ENCODE measurements around the gene PSMB3.

Gene PSMB3

DNA sequence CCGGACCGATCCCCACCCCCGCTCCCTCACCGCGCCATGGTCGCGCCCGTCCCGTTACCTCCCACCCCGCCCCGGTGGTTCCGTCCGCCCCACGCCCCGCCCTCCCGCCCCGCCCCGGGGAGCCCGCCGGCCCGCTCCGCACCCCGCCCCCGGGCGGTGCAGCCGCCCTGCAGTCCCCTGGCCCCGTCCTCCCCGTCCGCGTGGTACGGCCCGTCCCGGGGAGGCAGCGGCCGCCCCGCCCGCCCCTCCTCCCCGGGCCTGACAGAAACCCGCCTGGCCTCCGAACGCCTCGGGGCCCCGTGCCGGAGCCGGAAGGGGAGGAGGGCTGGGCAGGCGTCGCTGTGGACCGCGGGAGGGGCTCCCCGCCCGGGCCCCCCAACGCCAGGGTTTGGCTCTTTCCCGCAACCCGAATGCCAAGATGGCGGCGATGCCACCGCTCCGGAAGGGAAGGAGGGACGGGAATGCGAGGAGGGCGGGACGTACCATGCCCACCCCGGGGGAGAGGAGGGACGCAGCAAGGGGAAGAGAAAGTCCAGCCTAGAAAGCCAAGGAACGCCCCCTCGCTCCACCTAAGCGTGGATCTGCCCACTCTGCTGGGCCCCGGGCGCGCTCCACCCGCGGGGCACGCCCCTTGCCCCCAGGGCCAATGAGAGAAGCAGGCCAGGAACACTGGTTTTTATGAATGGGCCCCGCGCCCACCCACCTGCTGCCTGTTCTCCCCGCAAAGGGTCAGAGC is 47.1 kb downstream of the PSMB3 start, which contains the start of gene PIP4K2B:
PIP4K2B (minus strand) TSS at position 56 of the 736 bp plus-strand sequence. CDS start 132 bp downstream, outside the sequence.
- Histone ChIP-seq H3K4me1 (ENCODE audit: control insufficient read depth, insufficient read depth, low read length) (peaks cover 17% of the 10 kb centered on the region), H3K4me3 (ENCODE audit: low read depth, low read length) (peak within 1 kb of the TSS; percentile 83), H3K36me3 (ENCODE audit: control insufficient read depth in 2 of 2, insufficient read depth in 1 of 2, low read length in 2 of 2) (peaks cover 40 to 65% of the 10 kb centered on the region in 2 experiments), H3K9me3 (ENCODE audit: control insufficient read depth, insufficient read depth, low read depth, low read length) (no peaks in the 10 kb centered on the region), H3K27ac (ENCODE audit: extremely low read depth, low read depth, low read length) (peak within 1 kb of the TSS; percentile 99)
- CTCF ChIA-PET, result interaction anchor here (0.6 to 1.6 kb wide), 3 partner anchors 38 to 354 kb away, joined by 3 to 5 read pairs (median 3); no protein-coding TSS in a partner anchor
- POLR2A ChIA-PET, result interaction anchor here (0.9 to 1.9 kb wide), 8 partner anchors 11 to 70 kb away, joined by 3 to 8 read pairs (median 4); partner anchors contain the start of genes LASP1 and RPL23
- TF ChIP-seq ZNF19 (tag by site-specific recombination; IDR thresholded peaks at IDR 0.05; ENCODE audit: low read depth), result 0 out of 2 replicates have a peak, but pooled peaks have one; percentile 90
- TF ChIP-seq TRIM28 (IDR thresholded peaks at IDR 0.05; ENCODE audit: borderline replicate concordance, low read length), result 0 out of 2 replicates have a peak, but pooled peaks have one; percentile 40
- TF ChIP-seq SP7 (tag by site-specific recombination; IDR thresholded peaks at IDR 0.05), result peak; percentile 87; the same call in 1 of the 2 replicates
- TF ChIP-seq PRDM2 (tag by site-specific recombination; IDR thresholded peaks at IDR 0.05; ENCODE audit: borderline replicate concordance), result no peak
- peak; percentile 98 for TF ChIP-seq KLF9 (tag by site-specific recombination; IDR thresholded peaks at IDR 0.05; ENCODE audit: low read depth)
- TF ChIP-seq HOXD13 (CRISPR knock-in tag; IDR thresholded peaks at IDR 0.05; ENCODE audit: borderline replicate concordance), result no peak
- peak; percentile 54; the same call in 1 of the 2 replicates for TF ChIP-seq PBX3 (CRISPR knock-in tag; IDR thresholded peaks at IDR 0.05)
- TF ChIP-seq REST (tag by site-specific recombination; IDR thresholded peaks at IDR 0.05), result no peak; the same call in 1 of the 2 replicates
- TF ChIP-seq ZNF488 (tag by site-specific recombination; IDR thresholded peaks at IDR 0.05), result no peak
- peak; percentile 54 for TF ChIP-seq ZSCAN30 (tag by site-specific recombination; IDR thresholded peaks at IDR 0.05)
- no peak for TF ChIP-seq REPIN1 (tag by site-specific recombination; IDR thresholded peaks at IDR 0.05; ENCODE audit: low read depth)
- TF ChIP-seq ZNF768 (tag by site-specific recombination; IDR thresholded peaks at IDR 0.05), result no peak
- TF ChIP-seq ZNF596 (tag by site-specific recombination; IDR thresholded peaks at IDR 0.05), result 0 out of 2 replicates have a peak, but pooled peaks have one; percentile 4
- TF ChIP-seq ZNF146 (tag by site-specific recombination; IDR thresholded peaks at IDR 0.05), result no peak
- TF ChIP-seq ZNF76 (tag by site-specific recombination; IDR thresholded peaks at IDR 0.05; ENCODE audit: borderline replicate concordance, low read depth), result peak; percentile 70
- 0 out of 2 replicates have a peak, but pooled peaks have one; percentile 39 for TF ChIP-seq INSM2 (tag by site-specific recombination; IDR thresholded peaks at IDR 0.05)
- TF ChIP-seq SP3 (tag by site-specific recombination; IDR thresholded peaks at IDR 0.05), result peak; percentile 97
- peak; percentile 98 for TF ChIP-seq IKZF3 (tag by site-specific recombination; IDR thresholded peaks at IDR 0.05)
- peak; percentile 97 for TF ChIP-seq SP2 (tag by site-specific recombination; IDR thresholded peaks at IDR 0.05)
- no peak for TF ChIP-seq ZBTB1 (tag by site-specific recombination; IDR thresholded peaks at IDR 0.05)
- peak; percentile 68 for TF ChIP-seq ZNF324 (tag by site-specific recombination; IDR thresholded peaks at IDR 0.05)
- peak; percentile 78 for TF ChIP-seq ZNF660 (tag by site-specific recombination; IDR thresholded peaks at IDR 0.05)
- no peak for TF ChIP-seq BCL11A (tag by site-specific recombination; IDR thresholded peaks at IDR 0.05; ENCODE audit: low read depth)
- peak; percentile 29; the same call in 1 of the 2 replicates for TF ChIP-seq WT1 (tag by site-specific recombination; IDR thresholded peaks at IDR 0.05)

Measured in HEK293 (cell line).